Progenitor cell of endocrine pancreas (in vitro differentiated cells): ENCODE measurements around the gene ATP10A. TPM values are rescaled to one million over a fixed set of nuclear protein-coding genes. Genes with fewer than 3 reads are reported as not detected.
A peak's percentile ranks its signal among the peaks of the same experiment; 100 is the strongest.

Experiments
- DNase-seq: peaks from one replicate; pipeline ENCODE4 v3.0.0; 2021; ENCODE audit warnings: low spot score; ENCODE audit not compliant: unreplicated experiment
- H3K27ac Mint-ChIP-seq: 2 replicates; pipeline ENCODE4 v1.8.0; 2021; ENCODE audit warnings: mild to moderate bottlenecking, moderate library complexity, mixed read lengths
- H3K27me3 Mint-ChIP-seq: 2 replicates; pipeline ENCODE4 v1.8.0; 2021; ENCODE audit warnings: mixed read lengths
- H3K36me3 Mint-ChIP-seq: 2 replicates; pipeline ENCODE4 v1.8.0; 2022; ENCODE audit warnings: mixed read lengths; ENCODE audit not compliant: insufficient read depth
- H3K4me1 Mint-ChIP-seq: 2 replicates; pipeline ENCODE4 v1.8.0; 2021; ENCODE audit warnings: low read depth, mixed read lengths
- H3K4me3 Mint-ChIP-seq: 2 replicates; pipeline ENCODE4 v1.8.0; 2021; ENCODE audit warnings: low read depth, mild to moderate bottlenecking, moderate library complexity, mixed read lengths
- H3K9me3 Mint-ChIP-seq: 2 replicates; pipeline ENCODE4 v1.8.0; 2021; ENCODE audit warnings: low read depth, mixed read lengths
- CTCF ChIP-seq: fragments of 200-600 bp; sonication (generic); IDR thresholded peaks from one replicate; pipeline ENCODE4 v1.5.0; 2021; ENCODE audit warnings: antibody characterized with exemption, mild to moderate bottlenecking; ENCODE audit not compliant: unreplicated experiment
- total RNA-seq: library from RNA; stranded (reverse); gene quantifications from 2 replicates; pipeline ENCODE4 v1.2.1, GENCODE V29; 2021

Gene ATP10A
- total RNA-seq, 1 donor from 2014 or later = 0.07 TPM

DNA sequence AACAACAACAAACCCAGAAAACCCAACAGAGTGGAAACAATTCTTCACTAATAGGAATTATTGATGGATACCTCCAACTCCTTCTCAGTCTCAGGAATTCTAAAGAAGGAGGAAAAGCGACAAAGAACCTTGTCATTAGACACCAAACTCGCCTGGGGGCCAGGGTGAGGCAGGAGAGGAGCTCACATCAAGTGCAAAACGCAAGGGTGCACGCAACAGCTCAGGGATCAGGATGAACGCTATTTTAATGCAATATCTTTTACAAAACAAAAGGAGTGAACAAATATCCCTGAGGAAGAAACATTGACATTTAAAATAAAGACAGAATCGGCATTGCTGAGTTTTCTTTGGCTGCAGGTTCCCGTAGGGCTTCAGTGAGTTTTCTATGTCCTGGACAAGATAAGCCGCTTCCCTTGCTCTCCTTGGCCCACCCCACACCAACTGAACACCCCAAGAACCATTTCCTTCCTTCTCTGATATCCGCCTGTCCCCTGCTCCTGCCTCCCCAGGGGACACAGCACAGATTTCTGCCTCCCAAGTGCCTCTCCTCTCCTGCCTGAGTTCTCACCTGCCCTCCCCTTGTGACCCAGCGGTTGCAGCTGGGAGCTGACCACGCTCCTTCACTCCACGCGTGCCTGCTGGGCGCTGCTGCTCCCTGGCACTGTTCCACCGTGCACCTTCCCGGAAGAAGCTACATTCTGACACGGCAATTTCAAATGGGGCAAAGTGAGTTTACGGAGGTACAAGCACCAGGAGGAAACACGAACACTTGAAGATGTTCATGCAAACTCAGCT is 63.0 kb downstream of the ATP10A start:
- TF ChIP-seq CTCF = no peak
- DNase-seq = no peak

DNA sequence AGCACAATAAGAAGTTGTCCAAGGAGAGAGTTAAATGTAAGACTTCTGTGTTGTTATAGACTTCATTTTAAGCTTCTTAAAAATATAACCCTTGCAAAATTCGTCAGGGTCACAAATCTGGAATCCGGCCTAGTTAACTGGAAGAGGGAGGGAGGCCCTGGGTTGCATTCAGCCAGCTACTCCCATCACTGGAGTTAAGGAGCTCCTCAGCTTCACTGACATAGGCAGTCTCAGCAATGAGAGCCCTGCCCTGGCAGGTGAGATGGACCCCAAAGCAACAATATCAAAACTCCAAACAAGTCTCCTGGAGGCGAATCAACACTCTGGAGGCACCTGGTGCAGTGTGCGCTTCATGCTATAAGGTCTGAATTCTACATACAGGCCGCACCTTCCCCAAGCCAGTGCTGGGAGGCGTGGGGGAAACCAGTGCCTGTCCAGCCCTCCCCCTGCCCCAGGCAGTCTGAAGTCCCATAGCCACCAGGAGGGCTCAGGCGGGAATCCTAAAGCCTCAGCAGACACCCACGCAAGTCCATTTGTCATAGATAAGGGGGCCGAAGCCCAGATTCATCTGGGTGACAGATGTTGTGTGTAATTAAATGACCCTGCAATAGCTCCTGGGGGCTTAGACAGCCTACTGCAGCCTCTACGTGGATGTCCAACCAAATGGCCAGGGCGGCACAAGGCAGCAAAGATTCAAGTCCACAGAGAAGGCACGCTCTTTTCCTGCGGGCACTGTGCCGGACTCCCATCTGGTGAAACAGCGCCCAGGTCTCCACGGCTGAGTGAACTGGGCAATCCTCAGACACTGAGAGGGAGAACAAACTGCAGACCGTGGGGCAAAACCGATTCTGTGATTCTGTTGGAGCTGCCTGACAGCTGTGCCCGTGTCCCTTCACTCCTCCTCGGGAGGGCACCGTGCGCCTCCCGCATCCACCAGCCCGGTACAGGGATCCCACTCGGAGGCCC is 64.9 kb downstream of the ATP10A start:
- H3K36me3 Mint-ChIP-seq = no peaks in the 10 kb centered on the region
- no peaks in the 10 kb centered on the region for H3K9me3 Mint-ChIP-seq
- TF ChIP-seq CTCF = no peak
- H3K27me3 Mint-ChIP-seq = peaks cover 10% of the 10 kb centered on the region
- no peak for DNase-seq
- H3K27ac Mint-ChIP-seq = no peak overlapping the region
- no peak overlapping the region for H3K4me3 Mint-ChIP-seq
- no peaks in the 10 kb centered on the region for H3K4me1 Mint-ChIP-seq

More for the DNA sequence above, 63.0 kb downstream of the ATP10A start:
- Mint-ChIP-seq H3K27me3 (peaks cover 10% of the 10 kb centered on the region), H3K9me3 (no peaks in the 10 kb centered on the region), H3K27ac (peak overlapping the region; percentile 39), H3K4me3 (no peak overlapping the region), H3K4me1 (no peaks in the 10 kb centered on the region), H3K36me3 (no peaks in the 10 kb centered on the region)

- no peak overlapping the region for H3K27ac Mint-ChIP-seq
- H3K4me3 Mint-ChIP-seq = no peak overlapping the region
- no peak for TF ChIP-seq CTCF
- no peaks in the 10 kb centered on the region for H3K36me3 Mint-ChIP-seq
- H3K27me3 Mint-ChIP-seq = peaks cover 10% of the 10 kb centered on the region
- no peaks in the 10 kb centered on the region for H3K4me1 Mint-ChIP-seq
- no peaks in the 10 kb centered on the region for H3K9me3 Mint-ChIP-seq
- DNase-seq = no peak
Measured at GRCh38 chr15:25797511-25797935, 65.6 kb downstream of the ATP10A start.

GRCh38 chr15:25797035-25797434 is 66.1 kb downstream of the ATP10A start:
- Mint-ChIP-seq H3K27me3 (peaks cover 10% of the 10 kb centered on the region), H3K4me1 (no peaks in the 10 kb centered on the region), H3K27ac (no peak overlapping the region), H3K4me3 (no peak overlapping the region), H3K9me3 (no peaks in the 10 kb centered on the region), H3K36me3 (no peaks in the 10 kb centered on the region)
- no peak for DNase-seq
- no peak for TF ChIP-seq CTCF

- no peaks in the 10 kb centered on the region for H3K9me3 Mint-ChIP-seq
- no peak overlapping the region for H3K27ac Mint-ChIP-seq
- no peaks in the 10 kb centered on the region for H3K36me3 Mint-ChIP-seq
- peaks cover 10% of the 10 kb centered on the region for H3K27me3 Mint-ChIP-seq
- H3K4me1 Mint-ChIP-seq = no peaks in the 10 kb centered on the region
- H3K4me3 Mint-ChIP-seq = no peak overlapping the region
- no peak for DNase-seq
- TF ChIP-seq CTCF = no peak
Measured at GRCh38 chr15:25796395-25796794, 66.7 kb downstream of the ATP10A start.
